Stimulated activated CD4-positive, alpha-beta T cell treated with anti-CD3 and anti-CD28 coated beads, Interleukin-1b, Interleukin-23, amount 100 ng/mL, for 4 hours (primary cell): Measurements from ENCODE around the gene ZNF391.
"Not testable (repeated sequence)": the region's sequence is repeated elsewhere in the genome, so short reads cannot be mapped to it uniquely, and the experiment has no call there.

Experiments used
- DNase-seq, 2 donors: peaks; one replicate each; pipeline ENCODE4 v3.0.0-alpha.2; 2020; ENCODE audit warnings: low read depth in 2 of 2

Gene ZNF391

DNA sequence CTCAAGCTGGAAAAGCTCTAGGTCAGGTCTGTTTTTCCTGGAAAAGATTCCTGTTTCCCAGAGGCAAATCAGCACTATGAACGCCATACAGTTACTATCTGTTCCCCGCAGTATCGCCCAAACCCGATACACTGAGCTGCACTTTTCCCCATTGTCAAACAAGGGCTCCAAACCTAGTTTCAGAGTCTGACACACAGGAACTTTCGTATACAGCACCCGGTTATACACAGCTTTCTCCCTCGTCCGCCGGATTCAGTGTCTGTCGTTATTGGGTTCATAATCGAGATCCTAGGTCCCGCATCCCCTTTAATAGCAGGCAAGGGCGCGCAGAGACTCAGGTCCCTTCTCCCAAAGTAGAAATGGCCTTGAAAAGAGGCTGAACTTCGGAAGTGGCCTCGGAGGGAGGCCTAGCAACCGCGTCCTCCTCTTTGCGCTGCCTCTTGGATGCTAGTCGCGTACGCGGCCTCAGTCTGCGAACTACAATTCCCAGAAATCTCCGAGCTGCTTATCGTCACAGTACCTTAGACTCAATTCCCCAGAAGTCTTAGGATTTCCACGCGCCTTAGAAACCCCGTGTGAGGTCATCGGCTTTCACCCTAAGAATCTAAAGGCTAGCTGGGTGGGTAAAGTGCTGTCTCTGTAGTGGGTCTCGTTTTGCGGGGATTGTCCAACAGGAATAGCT is 34.2 kb downstream of the ZNF391 start:
- DNase-seq, result no peak

- not testable (repeated sequence) for DNase-seq
These were observed 36.3 kb downstream of the ZNF391 start for GRCh38 chr6:27424851-27425250.

- no peak for DNase-seq
These were observed 37.6 kb downstream of the ZNF391 start for GRCh38 chr6:27426045-27426620.

DNA sequence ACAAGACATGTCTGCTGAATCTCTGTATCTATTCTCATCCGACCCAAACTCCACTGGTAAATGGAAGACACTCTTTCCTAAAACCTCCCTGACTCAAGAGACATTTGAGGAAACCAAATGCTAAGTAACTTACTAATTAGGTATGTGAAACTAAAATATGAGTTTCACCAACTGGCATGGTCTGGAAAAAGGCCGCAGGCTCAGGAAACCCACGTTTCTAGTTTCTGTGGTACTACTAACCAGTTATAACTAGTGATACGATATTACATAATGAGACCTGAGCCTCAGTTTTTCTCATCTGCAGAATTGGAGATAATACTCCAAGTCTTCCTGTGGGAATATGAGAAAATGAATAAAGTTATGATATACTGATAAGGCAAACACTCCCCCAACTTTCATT is 39.9 kb downstream of the ZNF391 start:
- no peak for DNase-seq

GRCh38 chr6:27428966-27429365 is 40.4 kb downstream of the ZNF391 start:
- DNase-seq, result no peak

- DNase-seq, result no peak
These were observed 45.2 kb downstream of the ZNF391 start for GRCh38 chr6:27433714-27434113.

- DNase-seq, result no peak
These were observed 50.8 kb downstream of the ZNF391 start for GRCh38 chr6:27439371-27439770.

- no peak for DNase-seq
These were observed 52.4 kb downstream of the ZNF391 start for GRCh38 chr6:27441001-27441400.

DNA sequence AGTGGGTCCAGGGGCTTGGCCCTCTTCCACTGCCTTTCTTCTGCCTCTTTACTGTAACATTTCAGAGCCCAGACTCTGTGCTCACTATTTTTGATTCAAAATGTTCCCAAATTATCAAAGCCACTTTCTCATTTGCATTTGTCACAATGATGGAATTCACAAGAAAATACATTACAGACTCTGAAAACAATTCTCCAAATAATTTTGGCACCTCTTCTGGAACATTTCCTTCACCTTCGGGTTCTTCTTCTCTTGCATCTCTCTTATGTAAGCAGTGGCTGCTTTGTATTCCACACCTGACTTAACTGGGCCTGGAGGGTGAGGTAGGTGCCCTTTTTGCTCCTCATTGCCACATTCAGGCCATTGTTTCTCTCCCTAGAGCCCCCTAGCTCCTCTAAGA is 54.4 kb downstream of the ZNF391 start:
- no peak for DNase-seq

- no peak for DNase-seq
These were observed 59.9 kb downstream of the ZNF391 start for GRCh38 chr6:27448456-27448855.

DNA sequence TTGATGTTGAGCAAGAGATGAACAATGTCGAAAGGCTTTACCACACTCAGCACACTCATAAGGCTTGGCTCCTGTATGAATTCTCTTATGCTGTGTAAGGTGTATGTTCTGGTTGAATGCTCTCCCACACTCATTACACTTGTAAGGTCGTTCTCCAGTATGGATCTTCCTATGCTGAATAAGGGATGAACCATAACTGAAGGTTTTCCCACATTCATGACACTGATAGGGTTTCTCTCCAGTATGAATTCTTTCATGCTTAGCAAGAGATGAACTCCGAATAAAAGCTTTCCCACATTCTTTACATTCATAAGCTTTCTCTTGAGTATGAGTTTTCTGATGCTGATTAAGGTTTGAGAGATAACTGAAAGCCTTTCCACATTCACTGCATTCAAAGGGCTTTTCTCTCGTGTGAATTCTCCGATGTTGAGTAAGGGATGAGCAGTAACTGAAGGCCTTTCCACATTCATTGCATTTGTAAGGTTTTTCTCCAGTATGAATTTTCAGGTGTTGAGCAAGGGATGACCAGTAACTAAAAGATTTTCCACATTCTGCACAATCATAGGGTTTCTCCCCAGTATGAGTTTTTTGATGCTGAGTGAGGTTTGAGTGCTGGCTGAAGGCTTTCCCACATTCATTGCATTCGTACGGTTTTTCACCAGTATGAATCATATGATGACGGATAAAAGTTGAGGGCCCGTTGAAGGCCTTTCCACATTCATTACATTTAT is 63.3 kb downstream of the ZNF391 start:
- DNase-seq, result no peak

DNA sequence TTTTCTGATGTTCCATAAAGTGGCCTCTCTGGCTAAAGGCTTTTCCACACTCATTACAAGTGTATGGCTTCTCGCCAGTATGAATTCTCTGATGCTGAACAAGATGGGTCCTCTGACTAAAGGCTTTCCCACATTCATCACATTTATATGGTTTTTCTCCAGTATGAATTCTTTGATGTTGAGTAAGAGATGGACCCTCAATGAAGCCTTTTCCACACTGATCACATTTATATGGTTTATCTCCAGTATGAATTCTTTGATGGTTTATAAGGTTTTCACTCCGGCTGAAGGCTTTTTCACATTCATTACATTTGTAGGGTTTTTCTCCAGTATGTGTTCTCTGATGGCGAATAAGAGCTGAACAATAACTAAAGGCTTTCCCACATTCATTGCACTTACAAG is 63.9 kb downstream of the ZNF391 start:
- DNase-seq, result no peak
